Left renal cortex interstitium (tissue), 4 donors: ENCODE measurements around the gene SASS6. TPM values are rescaled to one million over a fixed set of nuclear protein-coding genes. Genes with fewer than 3 reads are reported as not detected.
"Not testable (repeated sequence)": the region's sequence is repeated elsewhere in the genome, so short reads cannot be mapped to it uniquely, and the experiment has no call there.

Experiments
- DNase-seq, 4 donors: peaks; one replicate each; pipeline ENCODE4 v3.0.0-alpha.2; 2013; ENCODE audit warnings: low read depth in 4 of 4, low spot score in 2 of 4, missing footprints in 1 of 4
- polyA plus RNA-seq, 4 donors: library from polyadenylated mRNA; unstranded; fragments of 120-200 nt; gene quantifications; one replicate each; pipeline ENCODE4 v1.2.1, GENCODE V29; 2013; ENCODE audit not compliant: insufficient read length in 4 of 4

SASS6 gene
- polyA plus RNA-seq, 4 donors, result 8.1 to 10.5 (median 8.2) TPM

DNA sequence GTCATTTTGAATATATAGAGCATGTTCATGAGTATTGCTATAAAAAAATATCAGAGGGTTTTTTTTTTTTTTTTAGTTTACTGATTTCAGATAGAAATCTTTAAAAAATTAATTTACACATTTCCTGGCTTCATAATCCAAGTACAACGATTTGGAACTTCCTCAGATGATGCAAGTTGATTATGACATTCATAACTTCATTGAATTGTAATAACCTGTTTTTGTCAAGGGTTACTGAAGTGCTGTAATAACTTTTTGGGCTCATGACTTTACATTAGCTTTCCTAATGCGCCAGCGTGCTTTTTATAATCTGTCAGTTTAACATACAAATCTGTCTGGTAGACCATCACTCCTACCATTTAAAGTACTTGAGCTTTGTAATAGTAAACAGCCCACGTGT lies 81.3 kb downstream of the SASS6 start:
- DNase-seq, result no peak

DNA sequence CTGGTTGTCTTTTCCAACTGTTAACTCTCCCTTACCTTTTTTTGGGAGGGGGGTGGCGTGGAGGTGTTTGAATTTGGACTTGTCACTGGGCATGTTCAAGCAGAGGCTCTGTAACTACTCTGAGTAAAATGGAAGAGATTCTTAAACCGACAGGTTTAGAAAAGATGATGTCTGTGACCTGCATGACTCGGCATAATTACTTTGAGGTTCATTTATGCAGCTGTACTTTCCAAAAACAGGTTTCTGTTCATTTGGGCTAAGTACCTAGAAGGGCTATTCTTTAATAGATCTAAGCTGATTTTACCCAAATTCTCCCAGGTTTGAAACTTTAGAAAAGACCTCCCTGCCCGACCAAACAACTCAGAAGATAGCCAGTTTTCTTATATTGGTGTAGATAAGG lies 82.6 kb downstream of the SASS6 start:
- no peak for DNase-seq

DNA sequence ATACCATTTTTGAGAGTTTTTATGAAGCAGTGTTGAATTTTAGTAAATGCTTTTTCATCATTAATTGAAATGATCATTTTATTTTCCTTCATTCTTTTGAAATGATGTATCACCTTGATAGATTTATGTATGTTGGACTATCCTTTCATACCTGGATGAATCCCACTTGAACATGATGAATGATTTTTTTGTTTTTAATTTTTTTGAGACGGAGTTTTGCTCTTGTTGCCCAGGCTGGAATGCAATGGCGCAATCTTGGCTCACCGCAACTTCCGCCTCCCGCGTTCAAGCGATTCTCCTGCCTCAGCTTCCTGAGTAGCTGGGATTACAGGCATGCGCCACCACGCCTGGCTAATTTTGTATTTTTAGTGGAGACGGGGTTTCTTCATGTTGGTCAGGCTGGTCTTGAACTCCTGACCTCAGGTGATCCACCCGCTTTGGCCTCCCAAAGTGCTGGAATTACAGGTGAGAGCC lies 85.5 kb downstream of the SASS6 start:
- DNase-seq, result not testable (repeated sequence)

DNA sequence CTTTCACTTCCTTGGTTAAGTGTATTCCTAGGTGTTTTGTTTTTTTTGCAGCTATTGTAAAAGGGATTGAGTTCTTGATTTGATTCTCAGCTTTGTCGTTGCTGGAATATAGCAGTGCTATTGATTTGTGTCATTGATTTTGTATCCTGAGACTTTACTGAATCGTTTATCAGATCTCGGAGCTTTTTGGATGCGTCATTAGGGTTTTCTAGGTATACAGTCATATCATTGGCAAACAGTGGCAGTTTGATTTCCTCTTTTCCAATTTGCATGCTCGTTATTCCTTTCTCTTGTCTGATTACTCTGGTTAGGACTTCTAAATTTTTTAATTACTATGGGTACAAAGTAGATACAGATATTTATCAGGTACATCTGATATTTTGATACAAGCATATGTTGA lies 87.5 kb downstream of the SASS6 start:
- no peak for DNase-seq

DNA sequence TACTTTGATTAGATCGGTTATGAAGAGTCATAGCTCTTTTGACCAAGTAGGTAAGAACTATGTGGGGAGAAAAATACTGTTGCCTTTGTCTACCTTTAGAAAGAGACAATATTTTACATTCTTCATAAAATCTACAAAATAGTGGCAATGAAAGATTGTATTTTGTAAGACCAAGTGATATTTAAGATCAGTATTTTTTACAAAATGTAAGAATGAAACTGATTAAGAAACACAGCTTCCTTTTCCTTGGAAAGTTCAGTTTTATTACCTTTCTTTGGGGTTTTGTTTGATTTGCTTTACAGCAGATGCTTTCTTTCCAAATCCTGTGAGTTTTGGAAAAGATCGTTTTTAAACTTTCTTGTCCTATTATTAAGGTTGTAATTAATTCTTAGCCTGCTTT lies 93.1 kb downstream of the SASS6 start:
- DNase-seq, result peak in 1 of 4 donors; percentile 15

DNA sequence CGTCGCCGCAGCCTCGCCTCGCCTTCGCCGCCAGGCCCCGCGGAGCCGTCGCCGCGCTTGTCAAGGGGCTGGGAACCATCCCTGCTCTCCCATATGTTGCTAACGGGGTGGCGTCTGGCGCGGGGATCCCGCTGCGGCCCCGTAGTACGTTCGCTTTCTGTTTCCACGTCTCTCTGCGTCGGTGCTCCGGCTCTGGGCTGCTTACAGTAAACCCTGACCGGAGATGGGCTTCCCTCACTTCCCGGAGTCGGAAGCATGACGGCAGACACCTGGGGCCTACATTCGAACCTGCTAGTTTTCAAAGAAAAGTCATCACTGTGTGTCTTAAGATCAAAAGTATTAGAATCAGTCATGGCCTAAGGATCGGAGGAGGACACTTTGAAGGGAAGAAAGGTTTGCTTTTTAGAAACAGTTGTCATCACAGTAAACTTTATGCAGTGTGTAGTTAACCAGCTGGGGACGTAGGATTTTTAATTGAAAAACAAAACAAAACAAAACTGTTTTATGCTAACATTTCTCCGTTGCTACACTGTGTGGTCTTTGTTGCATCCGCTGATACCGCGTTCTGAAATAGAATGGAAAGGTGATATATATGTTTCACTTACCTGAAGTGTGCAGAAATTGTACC lies 94.0 kb downstream of the SASS6 start:
- DNase-seq, result peak in 3 of 4 donors; percentile 58 to 68 (median 67)

DNA sequence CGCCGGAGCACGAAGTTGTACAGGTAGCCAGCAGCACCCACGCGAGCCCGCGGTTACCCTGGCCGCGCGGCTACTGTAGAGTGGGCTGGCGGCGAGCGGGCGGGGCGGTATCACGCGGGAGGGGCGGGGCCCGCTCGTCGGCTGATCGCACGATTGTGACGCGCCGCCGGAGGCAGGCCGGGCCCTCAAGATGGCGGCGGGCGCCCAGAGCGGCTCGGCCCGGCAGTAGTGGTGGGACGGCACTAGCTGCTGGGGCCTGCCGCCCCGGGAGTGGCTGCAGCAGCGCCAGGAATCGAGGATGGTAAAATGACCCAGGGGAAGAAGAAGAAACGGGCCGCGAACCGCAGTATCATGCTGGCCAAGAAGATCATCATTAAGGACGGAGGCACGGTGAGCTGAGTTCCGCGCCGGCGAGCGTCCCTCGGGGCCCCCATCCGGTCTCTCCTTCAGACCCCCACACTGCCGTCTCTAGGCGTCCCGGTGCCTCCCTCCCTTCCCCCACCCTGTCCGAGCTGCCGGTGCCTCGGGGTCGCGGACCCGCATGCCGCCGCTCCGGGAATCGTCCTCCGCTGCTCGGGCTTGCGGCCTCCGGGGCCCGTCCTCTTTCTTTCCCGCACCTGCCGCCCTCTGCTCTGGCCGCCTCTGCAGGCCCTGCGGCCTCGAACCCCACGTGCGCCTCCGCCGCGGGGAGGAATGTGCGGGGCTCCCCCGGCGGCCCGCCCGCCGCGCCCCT lies 94.6 kb downstream of the SASS6 start:
- peak; percentile 73 to 83 (median 74) for DNase-seq

DNA sequence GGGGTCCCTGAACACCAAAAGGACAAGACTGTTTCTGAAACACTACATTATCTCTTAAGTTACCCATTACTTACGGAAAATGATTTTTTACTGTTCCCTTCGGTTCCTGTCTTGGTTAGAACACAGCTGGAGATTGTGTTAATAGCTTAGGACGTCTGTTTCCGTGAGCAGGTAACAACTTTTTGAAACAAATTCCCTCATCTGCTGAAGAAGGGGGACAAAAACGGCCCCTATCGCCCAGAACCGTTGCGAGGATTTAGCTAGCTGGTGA lies 95.1 kb downstream of the SASS6 start:
- peak in 1 of 4 donors; percentile 67 for DNase-seq

DNA sequence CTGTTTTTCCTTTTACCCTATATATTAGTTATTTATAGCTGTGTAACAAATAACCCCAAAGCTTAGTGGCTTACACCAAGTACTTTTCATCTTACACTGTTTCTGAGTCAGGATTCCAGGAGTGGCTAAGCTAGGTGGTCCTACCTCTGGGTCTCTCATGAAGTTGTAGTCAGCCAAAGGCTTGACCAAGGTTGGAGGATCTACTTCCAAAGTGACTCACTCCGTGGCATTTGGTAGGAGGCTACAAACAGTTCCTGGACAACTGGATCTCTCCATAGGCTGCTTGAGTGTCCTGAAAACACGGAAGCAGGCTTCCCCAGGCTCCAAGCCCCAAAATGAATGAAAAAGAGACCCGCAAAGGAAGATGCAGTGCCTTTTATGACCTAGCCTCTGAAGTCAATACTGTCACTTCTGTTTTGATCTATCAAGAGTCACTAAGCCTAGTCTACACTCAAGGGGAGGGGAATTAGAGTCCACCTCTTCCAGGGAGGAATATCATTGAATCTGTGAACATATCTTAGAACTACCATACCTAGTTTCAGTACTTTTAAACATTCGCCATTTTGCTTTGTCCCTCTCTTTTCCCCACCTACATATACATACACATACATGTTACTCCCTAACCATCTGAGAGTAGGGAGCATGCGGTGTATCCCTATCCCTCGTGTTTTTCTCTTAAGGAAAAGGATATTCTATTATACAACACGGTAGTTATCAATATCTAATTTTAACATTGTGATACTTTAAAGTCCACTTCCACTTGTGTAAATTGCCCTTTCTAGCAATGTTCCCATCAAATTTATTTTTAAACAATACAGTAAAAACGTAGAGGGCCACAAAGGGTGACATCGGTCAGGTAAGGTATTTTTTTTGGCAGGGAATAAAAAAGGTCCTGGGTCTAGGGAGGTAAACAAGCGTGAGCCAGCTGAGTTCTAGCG lies 95.7 kb downstream of the SASS6 start:
- peak in 2 of 4 donors; percentile 26 to 29 for DNase-seq

DNA sequence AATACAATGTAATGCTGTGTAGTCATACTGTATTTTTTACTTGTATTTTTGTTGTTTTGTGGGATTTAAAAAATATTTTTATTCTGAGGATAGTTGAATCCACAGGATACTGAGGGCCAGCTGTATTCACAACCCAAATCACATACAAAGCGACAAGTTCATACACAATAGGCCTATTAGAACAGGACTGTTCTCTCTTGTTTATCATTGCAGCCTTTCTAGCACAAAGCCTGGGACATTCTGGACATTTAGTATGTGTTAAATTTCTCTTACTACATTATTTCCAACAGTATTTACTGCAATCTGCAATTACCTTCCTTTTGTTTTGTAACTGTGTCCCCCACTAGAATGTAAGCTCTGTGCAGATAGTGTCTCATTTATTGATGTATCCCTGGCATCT lies 97.5 kb downstream of the SASS6 start:
- no peak for DNase-seq

DNA sequence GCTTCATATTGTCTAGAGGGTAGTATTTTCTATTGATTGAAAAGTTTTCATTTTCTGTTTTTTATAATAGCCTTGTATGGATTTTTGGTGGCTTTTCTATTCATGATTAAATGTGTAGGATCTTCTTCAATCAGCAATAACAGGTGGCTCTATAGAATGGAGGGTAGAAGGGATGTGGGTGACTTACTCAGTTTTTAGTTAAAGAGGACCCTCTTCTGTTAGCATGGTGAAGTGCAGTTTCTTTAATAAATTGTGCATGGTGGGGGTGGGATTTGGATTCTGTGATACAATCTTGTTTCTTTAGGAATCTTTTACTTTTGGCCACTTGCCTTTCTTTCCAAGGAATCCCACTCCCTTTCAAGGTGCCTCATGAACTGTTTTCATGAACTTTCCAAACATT lies 98.3 kb downstream of the SASS6 start:
- DNase-seq, result no peak

Other genes with a start within 250 kb of the SASS6 start
- 10 to 100 TPM; 25.2 to 42.1 (median 28.8) TPM for gene SLC35A3, start 162.9 kb downstream of the SASS6 start, polyA plus RNA-seq
- gene TRMT13, start 233 bp upstream of the SASS6 start, polyA plus RNA-seq, result 10 to 100 TPM; 26.1 to 45.9 (median 31.7) TPM
- gene LRRC39, start 45.3 kb upstream of the SASS6 start, polyA plus RNA-seq, result 1 to 10 TPM; 1.4 to 4.1 (median 2.5) TPM
- 10 to 100 TPM; 19.7 to 27.6 (median 24.3) TPM for gene DBT, start 116.9 kb upstream of the SASS6 start, polyA plus RNA-seq
- 10 to 100 TPM; 30.5 to 39.9 (median 31.9) TPM for gene RTCA, start 133.3 kb upstream of the SASS6 start, polyA plus RNA-seq
- gene CDC14A, start 219.6 kb upstream of the SASS6 start, polyA plus RNA-seq, result 10 to 100 TPM; 25.7 to 34.2 (median 28.9) TPM